ENCODE data around the gene KAT7.

Gene KAT7

GRCh38 chr17:49845321-49845720, 56.8 kb downstream of the KAT7 start:
- no peak for DNase-seq

GRCh38 chr17:49846938-49847712, 58.6 kb downstream of the KAT7 start:
- no peak for DNase-seq

- no peak for DNase-seq
Observed at GRCh38 chr17:49848019-49848473, 59.6 kb downstream of the KAT7 start, which contains the start of gene TAC4. TAC4 (minus strand) TSS chr17:49848069; CDS start chr17:49848017, 52 bp downstream.

- no peak for DNase-seq
Observed at GRCh38 chr17:49848739-49849138, 60.3 kb downstream of the KAT7 start.

GRCh38 chr17:49850218-49850610, 61.7 kb downstream of the KAT7 start:
- no peak for DNase-seq

- DNase-seq = peak; percentile 63
Observed at GRCh38 chr17:49850772-49851386, 62.4 kb downstream of the KAT7 start.

- peak; percentile 67 for DNase-seq
Observed at GRCh38 chr17:49851387-49852291, 63.2 kb downstream of the KAT7 start.

GRCh38 chr17:49853470-49854015, 65.1 kb downstream of the KAT7 start:
- DNase-seq = no peak

GRCh38 chr17:49854126-49854525, 65.6 kb downstream of the KAT7 start:
- DNase-seq = no peak

GRCh38 chr17:49858796-49859195, 70.3 kb downstream of the KAT7 start:
- DNase-seq = no peak

- no peak for DNase-seq
Observed at GRCh38 chr17:49859991-49860953, 71.8 kb downstream of the KAT7 start.

GRCh38 chr17:49861150-49861884, 72.8 kb downstream of the KAT7 start:
- peak; percentile 27 for DNase-seq

- DNase-seq = no peak
Observed at GRCh38 chr17:49862781-49863331, 74.4 kb downstream of the KAT7 start.

- DNase-seq = no peak
Observed at GRCh38 chr17:49866019-49866380, 77.5 kb downstream of the KAT7 start.

GRCh38 chr17:49866882-49867413, 78.5 kb downstream of the KAT7 start:
- no peak for DNase-seq

- no peak for DNase-seq
Observed at GRCh38 chr17:49869038-49869374, 80.5 kb downstream of the KAT7 start.

- no peak for DNase-seq
Observed at GRCh38 chr17:49870298-49870697, 81.8 kb downstream of the KAT7 start.

- DNase-seq = no peak
Observed at GRCh38 chr17:49871211-49871610, 82.7 kb downstream of the KAT7 start.

- no peak for DNase-seq
Observed at GRCh38 chr17:49872754-49873377, 84.4 kb downstream of the KAT7 start.

- DNase-seq = no peak
Observed at GRCh38 chr17:49873466-49873865, 85.0 kb downstream of the KAT7 start.
